ENCODE measurements around the gene AIFM2.

DNA sequence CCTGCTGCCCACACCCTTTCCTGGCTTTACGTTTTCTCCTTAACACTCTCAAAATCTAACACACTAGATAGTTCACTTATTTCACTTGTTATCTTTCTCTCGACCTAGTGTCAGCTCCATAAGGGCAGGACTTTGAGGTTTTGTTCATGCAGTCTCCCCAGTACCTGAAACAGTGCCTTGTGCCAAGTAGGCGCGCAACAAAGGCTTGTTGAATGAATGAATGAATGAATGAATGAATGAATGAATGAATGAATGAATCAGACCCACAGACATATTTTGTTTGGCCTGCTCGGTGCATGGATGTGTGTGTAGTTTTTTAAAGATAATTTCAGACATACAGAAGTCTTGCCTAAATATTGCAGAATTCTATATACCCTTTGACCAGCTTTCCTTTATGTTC is 7.7 kb upstream of the AIFM2 start:
- TF ChIP-seq, protein P1, sequence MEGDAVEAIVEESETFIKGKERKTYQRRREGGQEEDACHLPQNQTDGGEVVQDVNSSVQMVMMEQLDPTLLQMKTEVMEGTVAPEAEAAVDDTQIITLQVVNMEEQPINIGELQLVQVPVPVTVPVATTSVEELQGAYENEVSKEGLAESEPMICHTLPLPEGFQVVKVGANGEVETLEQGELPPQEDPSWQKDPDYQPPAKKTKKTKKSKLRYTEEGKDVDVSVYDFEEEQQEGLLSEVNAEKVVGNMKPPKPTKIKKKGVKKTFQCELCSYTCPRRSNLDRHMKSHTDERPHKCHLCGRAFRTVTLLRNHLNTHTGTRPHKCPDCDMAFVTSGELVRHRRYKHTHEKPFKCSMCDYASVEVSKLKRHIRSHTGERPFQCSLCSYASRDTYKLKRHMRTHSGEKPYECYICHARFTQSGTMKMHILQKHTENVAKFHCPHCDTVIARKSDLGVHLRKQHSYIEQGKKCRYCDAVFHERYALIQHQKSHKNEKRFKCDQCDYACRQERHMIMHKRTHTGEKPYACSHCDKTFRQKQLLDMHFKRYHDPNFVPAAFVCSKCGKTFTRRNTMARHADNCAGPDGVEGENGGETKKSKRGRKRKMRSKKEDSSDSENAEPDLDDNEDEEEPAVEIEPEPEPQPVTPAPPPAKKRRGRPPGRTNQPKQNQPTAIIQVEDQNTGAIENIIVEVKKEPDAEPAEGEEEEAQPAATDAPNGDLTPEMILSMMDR (IDR thresholded peaks at IDR 0.05): no peak
- no peak for TF ChIP-seq POLR2AphosphoS5 (IDR thresholded peaks at IDR 0.05)
- TF ChIP-seq POLR2A (IDR thresholded peaks at IDR 0.05): no peak
- TF ChIP-seq EP300 (IDR thresholded peaks at IDR 0.05): no peak
